Stimulated activated CD4-positive, alpha-beta T cell treated with anti-CD3 and anti-CD28 coated beads, Interleukin-1b, Interleukin-23, amount 100 ng/mL, for 4 hours (primary cell): ENCODE measurements around the gene SYNGR2.

ENCODE experiments used
- DNase-seq, 2 donors: peaks; one replicate each; pipeline ENCODE4 v3.0.0-alpha.2; 2020; ENCODE audit warnings: low read depth in 2 of 2

The SYNGR2 gene

DNA sequence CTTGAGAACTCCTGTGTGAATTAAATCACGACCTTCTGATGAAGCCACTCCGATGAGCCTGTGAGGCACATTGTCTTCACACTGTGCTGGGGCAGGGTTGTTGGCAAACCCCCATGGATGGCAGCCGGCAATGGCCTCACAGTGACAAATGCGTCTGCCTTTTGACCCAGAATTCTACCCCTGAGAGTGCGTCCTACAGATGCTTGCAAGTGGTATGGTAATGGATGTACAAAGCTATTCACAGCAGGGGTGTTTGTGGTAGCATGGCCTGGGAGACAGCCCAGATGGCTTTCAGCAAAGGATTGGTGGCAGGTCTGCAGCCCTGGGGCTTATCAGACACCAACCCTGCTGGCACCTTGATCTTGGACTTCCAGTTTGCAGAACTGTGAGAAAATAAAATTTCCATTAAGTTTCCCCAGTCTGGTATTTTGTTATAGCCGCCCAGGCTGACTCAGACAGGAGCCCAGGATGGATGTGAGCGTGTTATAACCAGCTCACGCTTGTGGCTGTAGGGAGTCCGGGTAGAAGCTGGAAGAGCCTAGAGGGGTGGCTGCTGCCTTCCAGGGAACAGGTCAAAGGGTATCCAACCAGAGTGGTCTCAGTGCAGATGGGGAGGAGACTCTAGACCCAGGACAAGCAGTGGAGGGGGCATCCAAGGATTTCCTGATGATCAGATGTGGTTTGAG lies 28.9 kb downstream of the SYNGR2 start:
- DNase-seq = no peak

DNA sequence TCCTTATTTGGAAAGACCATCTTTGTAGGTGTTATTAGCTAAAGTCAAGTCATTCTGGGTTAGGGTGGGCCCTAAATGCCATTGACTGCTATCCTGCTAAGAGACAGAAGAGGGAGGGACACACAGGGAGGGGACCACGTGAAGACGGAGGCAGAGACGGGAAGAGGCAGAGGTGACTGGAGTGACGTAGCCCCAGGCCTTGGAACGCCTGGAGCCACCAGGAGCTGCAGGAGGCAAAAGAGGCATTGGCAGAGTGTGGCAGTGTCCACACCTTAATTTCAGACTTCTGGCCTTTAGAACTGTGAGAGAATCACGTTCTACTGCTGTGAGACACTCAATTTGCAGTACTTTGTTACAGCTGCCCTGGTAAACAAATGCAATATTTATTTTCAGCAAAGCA lies 32.1 kb downstream of the SYNGR2 start:
- DNase-seq = no peak

DNA sequence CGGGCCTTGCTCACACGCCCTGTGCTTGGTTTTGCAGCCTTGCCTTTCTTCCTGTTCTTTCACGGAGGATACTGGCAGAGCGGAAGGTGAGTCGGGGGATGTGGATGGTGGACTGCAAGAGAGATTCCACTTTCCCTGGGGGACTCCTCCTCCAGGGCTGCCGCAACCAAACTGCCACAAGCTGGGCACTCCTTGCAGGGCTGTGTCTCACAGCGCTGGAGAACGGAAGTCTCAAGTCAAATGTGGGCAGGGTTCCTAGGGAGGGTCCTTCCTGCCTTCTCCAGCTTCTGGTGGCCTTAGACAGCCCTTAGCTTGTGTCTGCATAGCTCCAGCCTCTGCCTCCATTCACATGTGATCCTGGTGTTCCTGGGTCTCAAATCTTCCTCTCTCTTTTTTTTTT lies 34.3 kb downstream of the SYNGR2 start:
- no peak for DNase-seq

DNA sequence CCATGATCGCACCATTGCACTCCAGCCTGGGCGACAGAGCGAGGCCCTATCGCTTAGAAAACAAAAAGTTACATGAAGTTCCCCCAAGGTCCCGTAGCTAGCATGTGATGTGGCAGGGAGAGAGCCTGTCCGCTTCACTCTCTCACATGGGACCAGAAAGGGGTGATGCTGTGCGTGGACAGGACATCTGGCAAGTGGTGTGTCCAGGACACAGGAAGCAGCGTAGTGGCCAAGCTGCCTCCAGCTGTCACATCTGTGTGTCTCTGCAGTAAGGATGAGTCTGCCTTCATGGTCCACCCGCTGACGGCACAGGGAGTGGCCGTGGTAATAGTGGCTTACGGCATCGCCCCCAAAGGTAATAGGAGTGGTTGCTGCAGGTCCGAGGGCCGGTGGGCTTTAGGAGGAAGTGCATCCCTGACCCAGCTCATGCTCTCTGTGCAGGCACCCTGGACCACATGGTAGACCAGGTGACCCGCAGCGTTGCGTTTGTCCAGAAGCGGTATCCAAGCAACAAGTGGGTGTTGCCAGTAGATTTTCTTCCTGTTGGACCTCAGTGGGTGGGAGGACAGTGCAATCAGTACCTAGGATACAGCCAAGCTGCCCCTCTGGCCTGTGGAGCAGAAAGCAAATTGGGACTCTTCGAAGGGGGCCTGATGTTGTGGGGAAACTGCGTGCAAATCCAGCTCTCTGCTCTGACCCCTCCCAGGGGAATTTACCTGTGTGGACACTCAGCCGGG lies 36.2 kb downstream of the SYNGR2 start:
- DNase-seq = no peak

DNA sequence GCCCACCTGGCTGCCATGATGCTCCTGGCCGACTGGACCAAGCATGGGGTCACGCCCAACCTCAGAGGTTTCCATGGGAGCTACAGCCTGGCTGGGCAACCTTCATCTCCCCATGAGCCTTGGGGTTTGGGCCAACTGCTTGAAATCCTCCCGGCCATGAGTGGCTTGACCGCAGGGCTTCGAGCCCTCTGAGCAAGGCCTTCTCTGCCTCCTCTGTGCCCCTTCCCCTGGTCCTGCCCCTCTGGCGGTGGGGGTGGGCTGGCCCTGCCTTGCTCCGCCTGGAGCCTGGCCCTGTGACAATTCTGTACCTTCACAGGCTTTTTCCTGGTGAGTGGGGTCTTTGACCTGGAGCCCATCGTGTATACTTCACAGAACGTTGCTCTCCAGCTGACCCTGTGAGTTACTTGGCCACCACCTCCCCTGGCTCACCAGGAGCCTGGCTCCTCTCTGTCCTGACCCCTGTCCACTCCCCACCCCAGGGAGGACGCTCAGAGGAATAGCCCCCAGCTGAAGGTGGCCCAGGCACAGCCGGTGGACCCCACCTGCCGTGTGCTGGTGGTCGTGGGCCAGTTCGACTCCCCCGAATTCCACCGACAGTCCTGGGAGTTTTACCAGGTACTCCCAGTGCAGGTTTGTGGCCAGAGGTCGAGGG lies 36.9 kb downstream of the SYNGR2 start:
- DNase-seq = no peak

DNA sequence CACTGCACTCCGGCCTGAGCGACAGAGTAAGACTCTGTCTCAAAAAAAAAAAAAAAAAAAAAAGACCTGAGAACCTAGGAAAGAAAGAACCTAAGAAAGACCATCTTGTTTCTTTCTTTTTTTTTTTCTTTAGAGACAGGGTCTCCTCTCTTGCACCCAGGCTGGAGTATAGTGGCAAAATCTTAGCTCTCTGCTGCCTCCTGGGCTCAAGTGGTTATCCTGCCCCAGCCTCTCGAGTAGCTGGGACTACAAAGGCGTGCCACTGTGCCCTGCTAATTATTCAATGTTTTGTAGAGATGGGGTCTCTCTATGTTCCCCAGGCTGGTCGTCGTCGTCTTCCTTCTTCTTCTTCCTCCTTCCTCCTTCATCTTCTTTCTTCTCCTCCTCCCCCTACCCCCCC lies 37.9 kb downstream of the SYNGR2 start:
- DNase-seq = no peak

DNA sequence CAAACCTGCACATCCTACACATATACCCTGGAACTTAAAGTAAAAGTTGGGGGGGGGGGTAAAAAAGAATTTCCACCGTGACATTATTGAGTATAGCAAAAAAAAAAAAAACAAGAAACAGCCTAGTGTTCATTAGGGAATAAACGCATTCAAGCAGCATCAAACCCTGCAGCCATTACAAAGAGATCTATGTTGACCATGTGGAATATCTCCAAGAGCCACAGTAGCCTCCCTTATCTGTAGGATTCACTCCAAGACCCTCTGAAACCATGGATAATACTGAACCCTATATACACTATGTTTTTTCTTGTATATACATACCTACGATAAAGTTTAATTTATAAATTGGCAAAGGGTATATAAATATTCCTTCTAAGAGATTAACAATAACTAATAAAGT lies 40.1 kb downstream of the SYNGR2 start:
- no peak for DNase-seq

DNA sequence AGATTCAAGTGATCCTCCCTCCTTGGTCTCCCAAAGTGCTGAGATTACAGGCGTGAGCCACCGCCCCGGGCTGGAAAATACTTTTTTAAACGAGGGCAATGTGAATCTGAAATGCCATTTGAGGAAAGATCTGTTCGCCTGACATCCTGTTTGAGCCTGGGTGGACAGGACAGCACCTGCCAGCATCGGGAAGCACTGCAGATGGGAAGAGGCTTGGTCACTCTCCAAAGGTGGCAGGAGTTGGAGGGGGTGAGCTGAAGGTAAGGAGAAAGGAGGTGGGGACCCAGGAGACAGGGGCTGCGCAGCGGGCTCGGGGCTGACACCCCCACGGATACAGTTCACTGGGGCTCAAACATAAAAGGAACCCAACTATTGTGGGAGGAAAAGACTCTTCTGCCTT lies 41.7 kb downstream of the SYNGR2 start:
- no peak for DNase-seq

DNA sequence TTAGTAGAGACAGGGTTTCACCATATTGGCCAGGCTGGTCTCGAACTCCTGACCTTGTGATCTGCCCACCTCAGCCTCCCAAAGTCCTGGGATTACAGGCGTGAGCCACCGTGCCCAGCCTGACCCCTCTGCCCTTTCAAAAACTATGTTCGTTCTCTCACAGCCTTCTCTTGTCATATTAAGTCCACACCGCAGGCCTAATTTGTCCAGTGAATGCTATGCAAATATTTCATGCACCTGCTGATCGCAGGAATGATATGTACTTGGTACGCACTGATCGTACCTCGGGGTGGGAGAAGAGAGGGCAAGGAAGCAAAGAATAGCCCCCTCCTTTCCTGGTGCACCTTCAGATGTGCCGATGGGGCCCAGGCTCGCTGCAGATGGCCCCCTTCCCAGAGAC lies 42.7 kb downstream of the SYNGR2 start:
- no peak for DNase-seq

DNA sequence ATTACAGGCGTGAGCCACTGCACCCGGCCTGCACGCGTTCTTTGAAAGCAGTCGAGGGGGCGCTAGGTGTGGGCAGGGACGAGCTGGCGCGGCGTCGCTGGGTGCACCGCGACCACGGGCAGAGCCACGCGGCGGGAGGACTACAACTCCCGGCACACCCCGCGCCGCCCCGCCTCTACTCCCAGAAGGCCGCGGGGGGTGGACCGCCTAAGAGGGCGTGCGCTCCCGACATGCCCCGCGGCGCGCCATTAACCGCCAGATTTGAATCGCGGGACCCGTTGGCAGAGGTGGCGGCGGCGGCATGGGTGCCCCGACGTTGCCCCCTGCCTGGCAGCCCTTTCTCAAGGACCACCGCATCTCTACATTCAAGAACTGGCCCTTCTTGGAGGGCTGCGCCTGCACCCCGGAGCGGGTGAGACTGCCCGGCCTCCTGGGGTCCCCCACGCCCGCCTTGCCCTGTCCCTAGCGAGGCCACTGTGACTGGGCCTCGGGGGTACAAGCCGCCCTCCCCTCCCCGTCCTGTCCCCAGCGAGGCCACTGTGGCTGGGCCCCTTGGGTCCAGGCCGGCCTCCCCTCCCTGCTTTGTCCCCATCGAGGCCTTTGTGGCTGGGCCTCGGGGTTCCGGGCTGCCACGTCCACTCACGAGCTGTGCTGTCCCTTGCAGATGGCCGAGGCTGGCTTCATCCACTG lies 45.8 kb downstream of the SYNGR2 start, which contains the start of gene BIRC5:
TSS of gene BIRC5 (plus strand) at position 238 of the 690 bp plus-strand sequence. CDS start at position 302, 64 bp downstream.
- peak; percentile 91 for DNase-seq

DNA sequence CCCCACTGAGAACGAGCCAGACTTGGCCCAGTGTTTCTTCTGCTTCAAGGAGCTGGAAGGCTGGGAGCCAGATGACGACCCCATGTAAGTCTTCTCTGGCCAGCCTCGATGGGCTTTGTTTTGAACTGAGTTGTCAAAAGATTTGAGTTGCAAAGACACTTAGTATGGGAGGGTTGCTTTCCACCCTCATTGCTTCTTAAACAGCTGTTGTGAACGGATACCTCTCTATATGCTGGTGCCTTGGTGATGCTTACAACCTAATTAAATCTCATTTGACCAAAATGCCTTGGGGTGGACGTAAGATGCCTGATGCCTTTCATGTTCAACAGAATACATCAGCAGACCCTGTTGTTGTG lies 46.3 kb downstream of the SYNGR2 start:
- no peak for DNase-seq

DNA sequence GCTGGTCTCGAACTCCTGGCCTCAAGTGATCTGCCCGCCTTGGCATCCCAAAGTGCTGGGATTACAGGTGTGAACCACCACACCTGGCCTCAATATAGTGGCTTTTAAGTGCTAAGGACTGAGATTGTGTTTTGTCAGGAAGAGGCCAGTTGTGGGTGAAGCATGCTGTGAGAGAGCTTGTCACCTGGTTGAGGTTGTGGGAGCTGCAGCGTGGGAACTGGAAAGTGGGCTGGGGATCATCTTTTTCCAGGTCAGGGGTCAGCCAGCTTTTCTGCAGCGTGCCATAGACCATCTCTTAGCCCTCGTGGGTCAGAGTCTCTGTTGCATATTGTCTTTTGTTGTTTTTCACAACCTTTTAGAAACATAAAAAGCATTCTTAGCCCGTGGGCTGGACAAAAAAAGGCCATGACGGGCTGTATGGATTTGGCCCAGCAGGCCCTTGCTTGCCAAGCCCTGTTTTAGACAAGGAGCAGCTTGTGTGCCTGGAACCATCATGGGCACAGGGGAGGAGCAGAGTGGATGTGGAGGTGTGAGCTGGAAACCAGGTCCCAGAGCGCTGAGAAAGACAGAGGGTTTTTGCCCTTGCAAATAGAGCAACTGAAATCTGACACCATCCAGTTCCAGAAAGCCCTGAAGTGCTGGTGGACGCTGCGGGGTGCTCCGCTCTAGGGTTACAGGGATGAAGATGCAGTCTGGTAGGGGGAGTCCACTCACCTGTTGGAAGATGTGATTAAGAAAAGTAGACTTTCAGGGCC lies 51.2 kb downstream of the SYNGR2 start:
- DNase-seq = no peak
